D721Med (cell line): Measurements from ENCODE around the gene PPP4R4.

Experiments used
- DNase-seq: peaks from one replicate; pipeline ENCODE4 v3.0.0; 2011; ENCODE audit warnings: low spot score; ENCODE audit not compliant: insufficient read length
- FAIRE-seq: peaks from 2 replicates; lab custom pipeline; 2011; peaks lifted over from hg19 to GRCh38; lab: Jason Lieb, UNC
- CTCF ChIP-seq: IDR thresholded peaks from 2 replicates; pipeline ENCODE4 v1.5.1; 2012; ENCODE audit warnings: mild to moderate bottlenecking, control low read depth; ENCODE audit not compliant: insufficient read depth; ENCODE audit errors: missing control alignments

Gene PPP4R4

GRCh38 chr14:94128216-94128839, 45.8 kb upstream of the PPP4R4 start:
- no peak for TF ChIP-seq CTCF
- FAIRE-seq: no peak
- DNase-seq: no peak

DNA sequence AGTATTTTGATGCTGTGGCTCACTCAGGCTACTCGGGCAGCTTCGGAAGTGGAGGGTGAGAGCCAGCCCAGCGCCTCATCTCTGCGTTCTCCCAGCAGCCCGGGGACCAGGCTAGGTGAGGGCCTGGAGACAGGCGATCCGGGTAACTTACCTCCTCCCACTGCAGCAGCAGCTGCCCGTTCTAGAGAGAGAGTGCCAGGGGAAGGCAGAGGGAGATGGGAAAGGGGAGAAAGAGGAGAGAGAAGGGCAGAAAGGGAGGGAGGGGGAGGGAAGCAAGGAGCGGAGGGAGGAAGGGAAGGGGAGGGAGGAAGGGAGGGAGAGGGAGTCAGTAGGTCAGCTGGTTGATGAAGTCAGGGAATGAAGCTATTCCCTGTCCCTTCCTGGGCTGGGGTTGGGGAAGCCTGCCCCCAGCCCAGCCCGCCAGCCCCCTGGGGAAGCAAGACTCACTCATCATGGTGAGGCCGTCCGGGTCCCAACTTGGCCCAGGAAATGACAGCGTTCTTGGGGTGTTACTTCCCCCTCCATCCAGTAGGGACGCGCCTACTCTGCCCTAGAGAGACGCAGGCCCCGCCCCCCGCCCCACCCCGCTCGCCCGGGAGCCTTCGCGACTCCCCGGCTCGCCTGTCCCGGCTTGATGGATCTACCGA, 44.9 kb upstream of the PPP4R4 start, which contains the start of gene IFI27L2:
IFI27L2 (minus strand) TSS at position 494 of the 647 bp plus-strand sequence; CDS start at position 454, 40 bp downstream.
- TF ChIP-seq CTCF: no peak
- DNase-seq (peak; percentile 75), FAIRE-seq (no peak)

GRCh38 chr14:94129758-94130414, 44.2 kb upstream of the PPP4R4 start:
- no peak for DNase-seq
- TF ChIP-seq CTCF: no peak
- no peak for FAIRE-seq

DNA sequence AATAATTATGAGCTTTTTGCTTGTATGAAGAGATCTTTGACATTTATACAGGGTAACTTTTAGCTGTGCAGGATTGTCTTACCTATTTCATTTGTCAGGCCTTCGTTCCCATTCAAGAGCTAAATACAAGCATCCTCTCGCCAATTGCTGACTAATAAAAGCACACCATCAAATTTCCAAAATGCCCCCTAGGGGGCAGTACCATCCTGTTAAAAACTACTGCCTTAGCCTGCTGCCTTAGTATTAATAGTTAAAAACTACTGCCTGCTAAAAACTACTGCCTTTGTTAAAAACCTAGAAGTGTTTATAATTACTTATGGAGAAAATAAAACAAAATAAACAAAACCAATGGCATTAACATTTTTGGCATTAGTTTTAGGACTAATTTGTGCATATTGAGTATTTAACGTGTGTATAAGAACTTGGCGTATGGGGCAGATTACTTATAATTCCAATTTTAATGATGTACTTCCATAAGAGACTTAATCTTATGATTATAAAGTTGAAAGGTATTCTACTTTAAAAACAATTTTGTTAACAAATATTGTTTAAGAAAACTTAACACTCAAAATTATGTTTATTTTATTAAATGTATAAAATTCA, 41.7 kb upstream of the PPP4R4 start:
- peak; percentile 73 for TF ChIP-seq CTCF
- DNase-seq: no peak
- FAIRE-seq: peak; percentile 89

GRCh38 chr14:94135476-94135875, 38.6 kb upstream of the PPP4R4 start:
- FAIRE-seq: no peak
- TF ChIP-seq CTCF: no peak

DNA sequence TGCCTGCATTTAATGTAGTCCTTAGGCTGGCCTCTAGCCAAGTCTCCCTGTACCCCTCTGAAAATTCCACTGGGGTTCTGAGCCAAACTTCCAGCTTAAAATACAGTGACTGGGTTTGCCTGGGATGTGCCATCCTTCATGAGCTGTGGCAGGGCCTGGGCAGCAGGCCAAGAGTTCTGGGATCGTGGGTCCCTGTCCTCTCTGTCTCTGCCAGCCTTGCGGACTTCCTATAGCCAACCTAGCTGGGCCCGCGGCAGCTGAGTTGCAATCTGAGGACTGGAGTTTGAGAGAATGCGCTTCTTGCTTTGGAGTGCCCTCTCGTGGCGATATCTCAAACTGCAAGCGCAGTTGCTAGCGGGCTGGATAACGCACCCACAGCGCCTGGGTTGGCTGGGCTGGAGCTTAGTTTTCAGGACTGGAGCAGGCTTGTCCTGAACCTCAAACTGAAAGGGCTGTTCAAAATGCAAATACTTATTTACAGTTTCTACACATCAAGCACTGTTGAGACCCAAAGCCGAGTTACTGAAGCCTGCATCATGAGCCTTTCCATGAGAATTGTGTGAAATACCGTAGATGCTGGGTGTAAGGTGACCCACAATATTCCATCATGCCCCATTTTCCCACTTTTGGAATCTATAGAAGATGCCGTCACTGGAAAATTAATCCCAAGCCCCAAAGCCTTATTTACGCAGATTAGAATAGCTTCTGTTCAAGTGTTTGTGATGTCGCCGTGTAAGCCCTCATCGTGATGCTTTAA, 37.4 kb upstream of the PPP4R4 start:
- FAIRE-seq: peak; percentile 21

More at GRCh38 chr14:94135476-94135875, 38.6 kb upstream of the PPP4R4 start:
- DNase-seq: no peak

More for the DNA sequence above, 37.4 kb upstream of the PPP4R4 start:
- peak; percentile 99 for TF ChIP-seq CTCF
- DNase-seq: peak; percentile 33
